ENCODE measurements around the gene SYT8.

SYT8 gene

DNA sequence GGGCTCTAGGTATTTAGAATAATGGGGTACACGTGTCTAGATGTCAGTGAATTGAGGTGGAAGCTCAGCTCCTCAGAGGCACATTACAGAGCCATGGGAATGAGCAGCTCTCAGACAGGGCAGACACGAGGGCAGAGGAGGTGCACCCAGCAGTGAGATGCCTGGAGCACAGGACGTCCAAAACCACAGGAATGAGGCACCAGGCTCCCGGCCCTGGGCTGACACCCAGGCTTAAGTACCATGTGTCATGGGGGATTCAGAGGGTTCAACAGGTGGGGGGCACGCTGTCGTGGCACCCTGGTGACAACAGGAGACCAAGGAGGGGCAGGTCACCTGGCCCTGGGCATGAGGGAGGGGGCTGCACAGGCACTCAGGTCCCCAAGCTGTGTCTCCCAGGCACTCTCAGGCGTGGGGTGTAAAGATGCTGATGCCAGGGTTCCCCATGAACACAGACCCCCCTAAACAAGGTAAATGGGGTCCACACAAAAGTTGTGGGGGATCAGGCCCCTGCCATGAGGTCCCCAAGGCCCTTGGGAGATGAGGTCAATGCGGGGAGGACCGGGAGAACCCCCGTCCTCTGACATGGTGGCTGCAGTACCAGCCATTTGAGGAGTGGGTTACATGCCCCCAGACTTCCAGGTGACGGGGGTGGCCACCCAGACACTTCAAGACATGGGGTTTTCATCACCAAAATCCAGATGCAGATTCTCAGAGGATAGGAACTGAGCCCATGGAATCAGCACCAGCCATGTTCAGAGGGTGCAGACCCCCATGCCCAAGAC is 5.6 kb upstream of the SYT8 start:
- H3K27me3 ChIP-seq (ENCODE audit: insufficient read depth, poor library complexity, severe bottlenecking) = peaks cover 3% of the 10 kb centered on the region
- no peak for TF ChIP-seq GABPA (IDR thresholded peaks at IDR 0.05; ENCODE audit: low read depth)
- TF ChIP-seq, protein P1, sequence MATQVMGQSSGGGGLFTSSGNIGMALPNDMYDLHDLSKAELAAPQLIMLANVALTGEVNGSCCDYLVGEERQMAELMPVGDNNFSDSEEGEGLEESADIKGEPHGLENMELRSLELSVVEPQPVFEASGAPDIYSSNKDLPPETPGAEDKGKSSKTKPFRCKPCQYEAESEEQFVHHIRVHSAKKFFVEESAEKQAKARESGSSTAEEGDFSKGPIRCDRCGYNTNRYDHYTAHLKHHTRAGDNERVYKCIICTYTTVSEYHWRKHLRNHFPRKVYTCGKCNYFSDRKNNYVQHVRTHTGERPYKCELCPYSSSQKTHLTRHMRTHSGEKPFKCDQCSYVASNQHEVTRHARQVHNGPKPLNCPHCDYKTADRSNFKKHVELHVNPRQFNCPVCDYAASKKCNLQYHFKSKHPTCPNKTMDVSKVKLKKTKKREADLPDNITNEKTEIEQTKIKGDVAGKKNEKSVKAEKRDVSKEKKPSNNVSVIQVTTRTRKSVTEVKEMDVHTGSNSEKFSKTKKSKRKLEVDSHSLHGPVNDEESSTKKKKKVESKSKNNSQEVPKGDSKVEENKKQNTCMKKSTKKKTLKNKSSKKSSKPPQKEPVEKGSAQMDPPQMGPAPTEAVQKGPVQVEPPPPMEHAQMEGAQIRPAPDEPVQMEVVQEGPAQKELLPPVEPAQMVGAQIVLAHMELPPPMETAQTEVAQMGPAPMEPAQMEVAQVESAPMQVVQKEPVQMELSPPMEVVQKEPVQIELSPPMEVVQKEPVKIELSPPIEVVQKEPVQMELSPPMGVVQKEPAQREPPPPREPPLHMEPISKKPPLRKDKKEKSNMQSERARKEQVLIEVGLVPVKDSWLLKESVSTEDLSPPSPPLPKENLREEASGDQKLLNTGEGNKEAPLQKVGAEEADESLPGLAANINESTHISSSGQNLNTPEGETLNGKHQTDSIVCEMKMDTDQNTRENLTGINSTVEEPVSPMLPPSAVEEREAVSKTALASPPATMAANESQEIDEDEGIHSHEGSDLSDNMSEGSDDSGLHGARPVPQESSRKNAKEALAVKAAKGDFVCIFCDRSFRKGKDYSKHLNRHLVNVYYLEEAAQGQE (IDR thresholded peaks at IDR 0.05; ENCODE audit: insufficient replicate concordance, low read depth) = no peak
- no peak for TF ChIP-seq POLR2AphosphoS5 (IDR thresholded peaks at IDR 0.05; ENCODE audit: low read depth)
- TF ChIP-seq SPI1 (IDR thresholded peaks at IDR 0.05; ENCODE audit: borderline replicate concordance, low read depth) = no peak
- TF ChIP-seq, protein P2, sequence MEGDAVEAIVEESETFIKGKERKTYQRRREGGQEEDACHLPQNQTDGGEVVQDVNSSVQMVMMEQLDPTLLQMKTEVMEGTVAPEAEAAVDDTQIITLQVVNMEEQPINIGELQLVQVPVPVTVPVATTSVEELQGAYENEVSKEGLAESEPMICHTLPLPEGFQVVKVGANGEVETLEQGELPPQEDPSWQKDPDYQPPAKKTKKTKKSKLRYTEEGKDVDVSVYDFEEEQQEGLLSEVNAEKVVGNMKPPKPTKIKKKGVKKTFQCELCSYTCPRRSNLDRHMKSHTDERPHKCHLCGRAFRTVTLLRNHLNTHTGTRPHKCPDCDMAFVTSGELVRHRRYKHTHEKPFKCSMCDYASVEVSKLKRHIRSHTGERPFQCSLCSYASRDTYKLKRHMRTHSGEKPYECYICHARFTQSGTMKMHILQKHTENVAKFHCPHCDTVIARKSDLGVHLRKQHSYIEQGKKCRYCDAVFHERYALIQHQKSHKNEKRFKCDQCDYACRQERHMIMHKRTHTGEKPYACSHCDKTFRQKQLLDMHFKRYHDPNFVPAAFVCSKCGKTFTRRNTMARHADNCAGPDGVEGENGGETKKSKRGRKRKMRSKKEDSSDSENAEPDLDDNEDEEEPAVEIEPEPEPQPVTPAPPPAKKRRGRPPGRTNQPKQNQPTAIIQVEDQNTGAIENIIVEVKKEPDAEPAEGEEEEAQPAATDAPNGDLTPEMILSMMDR (IDR thresholded peaks at IDR 0.05; ENCODE audit: insufficient read depth, low read length) = no peak
- DNase-seq (ENCODE audit: low read depth in 1 of 2, low spot score in 1 of 2) = no peak
- no peak overlapping the region for H3K27ac ChIP-seq (replicated peaks)
- H3K4me3 ChIP-seq (replicated peaks; ENCODE audit: insufficient read depth, low read length) = no peak overlapping the region

DNA sequence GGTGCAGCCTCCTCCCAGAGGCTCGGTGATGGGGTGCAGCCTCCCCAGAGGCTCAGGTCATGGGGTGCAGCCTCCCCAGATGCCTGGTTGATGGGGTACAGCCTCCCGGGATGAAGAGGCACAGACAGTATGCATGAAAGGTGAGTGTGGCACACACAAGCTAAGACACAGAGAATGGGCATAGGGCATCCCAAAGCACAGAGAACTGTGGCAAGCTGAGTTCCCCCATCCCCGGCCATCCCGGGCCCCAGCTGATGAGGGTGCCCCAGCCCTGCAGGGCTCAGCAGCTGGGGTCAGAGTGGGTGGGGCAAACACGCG is 4.8 kb upstream of the SYT8 start:
- Histone ChIP-seq H3K4me3 (replicated peaks; ENCODE audit: insufficient read depth, low read length) (no peak overlapping the region), H3K27ac (replicated peaks) (no peak overlapping the region), H3K27me3 (ENCODE audit: insufficient read depth, poor library complexity, severe bottlenecking) (peaks cover 3% of the 10 kb centered on the region)
- DNase-seq (ENCODE audit: low read depth in 1 of 2, low spot score in 1 of 2) = no peak
- TF ChIP-seq POLR2AphosphoS5 (IDR thresholded peaks at IDR 0.05; ENCODE audit: low read depth) (no peak), SPI1 (IDR thresholded peaks at IDR 0.05; ENCODE audit: borderline replicate concordance, low read depth) (no peak), GABPA (IDR thresholded peaks at IDR 0.05; ENCODE audit: low read depth) (no peak)
- TF ChIP-seq, protein P2 (IDR thresholded peaks at IDR 0.05; ENCODE audit: insufficient read depth, low read length) = no peak
- TF ChIP-seq, protein P1 (IDR thresholded peaks at IDR 0.05; ENCODE audit: insufficient replicate concordance, low read depth) = no peak

DNA sequence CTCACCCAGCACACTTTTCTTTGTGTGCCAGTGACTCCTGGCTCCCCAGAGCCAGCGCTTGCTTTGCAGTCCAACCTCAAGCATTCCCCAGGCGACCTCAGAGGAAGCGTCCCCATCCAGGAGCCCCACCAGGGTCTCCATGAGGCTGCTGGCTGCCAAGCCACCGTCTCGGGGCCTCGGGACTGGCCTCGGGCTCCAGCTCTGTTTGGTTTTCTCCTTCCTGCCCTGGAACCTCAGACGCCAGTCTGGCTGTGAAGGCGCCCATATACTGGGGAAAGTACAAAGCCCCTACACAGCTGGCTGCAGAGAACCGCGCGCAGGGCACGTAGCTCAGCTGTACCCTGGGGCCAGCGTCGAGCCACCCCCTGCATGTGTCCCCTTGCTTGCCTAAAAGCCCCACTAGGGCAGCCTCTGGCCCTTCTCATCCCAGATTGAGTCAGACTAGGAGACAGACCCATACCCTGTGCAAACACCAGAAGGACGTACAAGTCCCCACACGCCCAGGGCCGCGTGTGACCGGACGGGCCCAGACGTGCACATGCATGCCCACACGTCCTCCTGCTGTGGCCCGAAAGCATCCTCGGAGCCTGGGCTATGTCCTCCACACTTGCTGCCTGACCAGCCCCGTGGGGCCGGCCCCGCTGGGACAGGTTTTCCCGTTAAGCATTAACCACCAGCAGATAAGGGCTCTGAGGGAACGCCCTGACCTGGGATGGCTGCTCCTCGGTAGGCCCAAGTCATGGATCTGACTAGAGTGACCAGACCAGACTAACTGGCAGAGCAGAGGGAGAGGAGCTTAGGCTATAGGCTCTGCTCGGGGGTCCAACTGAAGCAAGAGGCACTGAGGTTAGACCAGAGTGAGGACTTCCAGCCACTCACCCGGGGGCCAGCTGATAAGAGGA is 4.2 kb upstream of the SYT8 start:
- TF ChIP-seq, protein P2 (IDR thresholded peaks at IDR 0.05; ENCODE audit: insufficient read depth, low read length) = no peak
- TF ChIP-seq, protein P1 (IDR thresholded peaks at IDR 0.05; ENCODE audit: insufficient replicate concordance, low read depth) = no peak
- no peak for DNase-seq (ENCODE audit: low read depth in 1 of 2, low spot score in 1 of 2)
- H3K27ac ChIP-seq (replicated peaks) = no peak overlapping the region
- no peak overlapping the region for H3K4me3 ChIP-seq (replicated peaks; ENCODE audit: insufficient read depth, low read length)
- H3K27me3 ChIP-seq (ENCODE audit: insufficient read depth, poor library complexity, severe bottlenecking) = peaks cover 8% of the 10 kb centered on the region

All from HL-60 (cell line).